Natural killer cell (primary cell): ENCODE measurements around the gene LAMC3. TPM values are rescaled to one million over a fixed set of nuclear protein-coding genes. Genes with fewer than 3 reads are reported as not detected.
A peak's percentile ranks its signal among the peaks of the same experiment; 100 is the strongest.

Experiments used
- ATAC-seq, 3 donors: fragments of 150-1000 bp in 2 of 3; fragments of 200-7000 bp in 1 of 3; cut with Tn5 transposase; 1 replicate in 1 of 3; 2 replicates in 2 of 3; pipeline ENCODE4 v1.10.0; 2021; ENCODE audit warnings: mild to moderate bottlenecking in 2 of 3, moderate library complexity in 2 of 3
- DNase-seq, 2 donors: peaks; one replicate each; pipeline versions ENCODE4 v3.0.0 to v3.0.0-alpha.2; 2013 to 2021; ENCODE audit warnings: mixed read lengths in 1 of 2
- H3K27ac ChIP-seq: one replicate; pipeline ENCODE4 v1.5.1; 2013; ENCODE audit warnings: mild to moderate bottlenecking, low read length
- H3K27me3 ChIP-seq: one replicate; pipeline ENCODE4 v1.6.1; 2013; ENCODE audit warnings: low read length; ENCODE audit not compliant: control insufficient read depth, insufficient read depth
- H3K36me3 ChIP-seq: one replicate; pipeline ENCODE4 v1.6.1; 2013; ENCODE audit warnings: low read length; ENCODE audit not compliant: control insufficient read depth, insufficient read depth
- H3K4me1 ChIP-seq: one replicate; pipeline ENCODE4 v1.6.1; 2013; ENCODE audit warnings: low read length; ENCODE audit not compliant: control insufficient read depth, insufficient read depth
- H3K4me3 ChIP-seq: one replicate; pipeline ENCODE4 v1.5.1; 2013; ENCODE audit warnings: low read length
- H3K9me3 ChIP-seq: one replicate; pipeline ENCODE4 v1.6.1; 2013; ENCODE audit warnings: low read length; ENCODE audit not compliant: control insufficient read depth, insufficient read depth
- H3K27ac Mint-ChIP-seq, 2 donors: one replicate each; pipeline ENCODE4 v1.8.0; 2022; ENCODE audit warnings: mild to moderate bottlenecking in 2 of 2, mixed read lengths in 2 of 2, moderate library complexity in 1 of 2
- H3K27me3 Mint-ChIP-seq, 2 donors: one replicate each; pipeline ENCODE4 v1.8.0; 2022; ENCODE audit warnings: low read depth in 2 of 2, mixed read lengths in 2 of 2
- H3K36me3 Mint-ChIP-seq: one replicate; pipeline ENCODE4 v1.8.0; 2022; ENCODE audit warnings: mixed read lengths
- H3K4me1 Mint-ChIP-seq, 2 donors: one replicate each; pipeline ENCODE4 v1.8.0; 2022; ENCODE audit warnings: mixed read lengths in 2 of 2
- H3K4me3 Mint-ChIP-seq: one replicate; pipeline ENCODE4 v1.8.0; 2022; ENCODE audit warnings: mild to moderate bottlenecking, moderate library complexity, mixed read lengths
- H3K9me3 Mint-ChIP-seq, 2 donors: one replicate each; pipeline ENCODE4 v1.8.0; 2022; ENCODE audit warnings: mixed read lengths in 2 of 2
- CTCF ChIP-seq: fragments of 200-600 bp; IDR thresholded peaks from one replicate; pipeline ENCODE4 v1.8.0; 2022; ENCODE audit warnings: antibody characterized with exemption
- WGBS: methylation state at CpG from one replicate; pipeline ENCODE4 v1.1.7; 2013; ENCODE audit warnings: missing lambda C conversion rate; ENCODE audit not compliant: insufficient coverage; 5-methylcytosine and 5-hydroxymethylcytosine counted together
- intact Hi-C: fragments of 100-400 bp; cut with micrococcal nuclease; formaldehyde crosslinking; loops from one replicate; pipeline ENCODE4 v1.14.2; 2022
- total RNA-seq, 4 donors: library from RNA; stranded (reverse); fragments of 120-200 nt in 1 of 4; gene quantifications; one replicate each; pipeline versions ENCODE4 v1.2.3 to v1.2.4, GENCODE V29; 2013 to 2022

Gene LAMC3
- total RNA-seq, 3 donors from 2014 or later (not counting 1 experiment from before 2014, with no cell fraction given) = not detected

DNA sequence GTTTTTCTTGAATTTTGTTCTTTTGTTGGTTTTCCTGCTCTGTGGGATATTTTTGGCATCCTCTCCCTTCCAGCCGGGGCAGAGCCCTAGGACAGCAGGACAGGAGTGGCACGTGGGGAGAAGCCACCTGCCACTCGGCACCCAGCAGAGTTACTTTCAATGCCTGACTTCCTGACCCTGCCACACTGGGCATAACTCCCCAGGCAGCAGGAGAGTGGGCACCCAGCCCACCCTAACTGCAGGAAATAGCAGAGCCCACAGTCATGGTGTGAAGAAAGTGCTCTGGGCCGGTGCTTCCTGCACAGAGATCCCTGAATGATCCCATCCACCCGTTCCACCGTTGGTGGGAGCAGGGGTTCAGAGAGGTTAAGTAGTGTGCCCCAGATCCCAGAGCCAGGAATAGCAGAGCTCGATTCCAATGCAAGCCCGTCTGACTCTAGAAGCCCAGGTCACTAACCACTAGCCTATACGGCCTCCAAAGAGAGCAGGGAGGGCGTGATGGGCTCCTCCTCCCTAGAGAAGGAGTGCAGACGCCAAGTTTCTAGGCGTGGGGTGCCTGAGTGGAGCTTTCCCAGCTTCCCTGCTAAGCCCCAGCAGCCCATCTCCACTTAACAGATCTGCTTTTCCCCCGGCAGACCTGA lies 108.3 kb downstream of the LAMC3 start:
- Mint-ChIP-seq H3K4me1 (no peaks in the 10 kb centered on the region), H3K27me3 (peaks cover 0 to 5% of the 10 kb centered on the region in 2 donors), H3K36me3 (no peaks in the 10 kb centered on the region), H3K27ac (no peak overlapping the region), H3K4me3 (no peak overlapping the region), H3K9me3 (no peaks in the 10 kb centered on the region)
- 21% methylated on average over 13 of the region's 13 CpGs for WGBS
- intact Hi-C loops = no loop called here
- Histone ChIP-seq H3K9me3 (no peaks in the 10 kb centered on the region), H3K4me1 (no peaks in the 10 kb centered on the region), H3K4me3 (no peak overlapping the region), H3K36me3 (no peaks in the 10 kb centered on the region), H3K27ac (no peak overlapping the region), H3K27me3 (peaks cover 3% of the 10 kb centered on the region)
- TF ChIP-seq CTCF = no peak
- no peak for ATAC-seq
- no peak for DNase-seq

- WGBS = 66% methylated on average over 4 of the region's 4 CpGs
- Mint-ChIP-seq H3K4me1 (no peaks in the 10 kb centered on the region), H3K36me3 (no peaks in the 10 kb centered on the region), H3K27ac (no peak overlapping the region), H3K4me3 (no peak overlapping the region), H3K27me3 (peaks cover 0 to 5% of the 10 kb centered on the region in 2 donors), H3K9me3 (no peaks in the 10 kb centered on the region)
- Histone ChIP-seq H3K27ac (no peak overlapping the region), H3K36me3 (no peaks in the 10 kb centered on the region), H3K9me3 (no peaks in the 10 kb centered on the region), H3K4me3 (no peak overlapping the region), H3K4me1 (no peaks in the 10 kb centered on the region), H3K27me3 (peaks cover 3% of the 10 kb centered on the region)
- intact Hi-C loops = no loop called here
- no peak for DNase-seq
- TF ChIP-seq CTCF = no peak
- no peak for ATAC-seq
Observed at GRCh38 chr9:131117762-131118145, 108.8 kb downstream of the LAMC3 start.

GRCh38 chr9:131119600-131119999 lies 110.6 kb downstream of the LAMC3 start:
- Histone ChIP-seq H3K36me3 (no peaks in the 10 kb centered on the region), H3K27ac (no peak overlapping the region), H3K9me3 (no peaks in the 10 kb centered on the region), H3K4me3 (no peak overlapping the region), H3K27me3 (peaks cover 2% of the 10 kb centered on the region), H3K4me1 (peaks cover 2% of the 10 kb centered on the region)
- ATAC-seq (peak in 1 of 3 donors; percentile 14), DNase-seq (no peak)
- H3K36me3 Mint-ChIP-seq = no peaks in the 10 kb centered on the region
- no peak overlapping the region for H3K4me3 Mint-ChIP-seq
- H3K27ac Mint-ChIP-seq = no peak overlapping the region
- TF ChIP-seq CTCF = no peak
- H3K9me3 Mint-ChIP-seq = no peaks in the 10 kb centered on the region
- H3K4me1 Mint-ChIP-seq = no peaks in the 10 kb centered on the region
- peaks cover 0 to 3% of the 10 kb centered on the region in 2 donors for H3K27me3 Mint-ChIP-seq
- intact Hi-C loops = no loop called here
- 78% methylated on average over 8 of the region's 8 CpGs for WGBS

GRCh38 chr9:131120620-131121228 lies 111.8 kb downstream of the LAMC3 start:
- no peaks in the 10 kb centered on the region for H3K36me3 ChIP-seq
- H3K9me3 ChIP-seq = no peaks in the 10 kb centered on the region
- peaks cover 11% of the 10 kb centered on the region in 2 donors for H3K4me1 Mint-ChIP-seq
- H3K27me3 Mint-ChIP-seq = peaks cover 0 to 3% of the 10 kb centered on the region in 2 donors
- no peaks in the 10 kb centered on the region for H3K9me3 Mint-ChIP-seq
- 82% methylated on average over 5 of the region's 7 CpGs for WGBS
- no peak for TF ChIP-seq CTCF
- H3K4me3 ChIP-seq = no peak overlapping the region
- H3K4me1 ChIP-seq = peaks cover 8% of the 10 kb centered on the region
- intact Hi-C loops = no loop called here
- no peaks in the 10 kb centered on the region for H3K36me3 Mint-ChIP-seq
- ATAC-seq = no peak
- no peak overlapping the region for H3K4me3 Mint-ChIP-seq
- no peak overlapping the region for H3K27ac Mint-ChIP-seq
- peak in 1 of 2 donors; percentile 11 for DNase-seq
- H3K27me3 ChIP-seq = peaks cover 2% of the 10 kb centered on the region
- no peak overlapping the region for H3K27ac ChIP-seq
